GM12878 (cell line): ENCODE data around the gene SMG6. TPM values are rescaled to one million over a fixed set of nuclear protein-coding genes. Genes with fewer than 3 reads are reported as not detected.

Experiments
- ATAC-seq: fragments of 200-7000 bp; cut with Tn5 transposase; 3 replicates; pipeline ENCODE4 v1.9.1; 2020; ENCODE audit warnings: mild to moderate bottlenecking, moderate library complexity
- BruUV-seq: library from RNA; stranded (reverse); fragments of 400-500 nt; replicated peaks from 2 replicates; lab custom pipeline; 2021; lab: Mats Ljungman, UMichigan
- CTCF ChIA-PET: fragments of 300-600 bp; sonication (Branson Sonifier 250); formaldehyde crosslinking; extraction: SDS; loops from one replicate; lab custom pipeline; 2021; ENCODE audit warnings: inconsistent platforms; lab: Yijun Ruan, JAX
- POLR2A ChIA-PET: fragments of 350-600 bp; formaldehyde crosslinking; extraction: SDS; loops from one replicate; lab custom pipeline; 2021; ENCODE audit warnings: inconsistent platforms; lab: Charles Lee
- RAD21 ChIA-PET: fragments of 300-600 bp; sonication (Branson Sonifier 250); formaldehyde crosslinking; loops from one replicate; lab custom pipeline; 2023; ENCODE audit warnings: antibody characterized with exemption; ENCODE audit not compliant: unreplicated experiment; lab: Charles Lee
- SMC1A ChIA-PET: fragments of 300-600 bp; sonication (Branson Sonifier 250); formaldehyde crosslinking; loops from one replicate; lab custom pipeline; 2023; ENCODE audit not compliant: unreplicated experiment, uncharacterized antibody; lab: Charles Lee
- DNase-seq: peaks from one replicate; pipeline ENCODE4 v3.0.0-alpha.2; 2011; ENCODE audit warnings: low read depth, low spot score
- FAIRE-seq: peaks from 3 replicates; lab custom pipeline; 2011; peaks lifted over from hg19 to GRCh38; lab: Jason Lieb, UNC
- H2AFZ ChIP-seq: 2 replicates; pipeline ENCODE4 v1.6.0; 2011; ENCODE audit warnings: low read depth, low read length, control low read depth; ENCODE audit not compliant: control insufficient read depth
- H3K27ac ChIP-seq: 2 replicates; pipeline ENCODE4 v1.5.1; 2011; ENCODE audit warnings: control low read depth; ENCODE audit not compliant: control insufficient read depth, insufficient read depth
- H3K27me3 ChIP-seq, 2 experiments: replicated peaks in 1 of 2; 2 replicates each; pipeline versions ENCODE4 v1.6.0 to v1.6.1; 2011; ENCODE audit warnings: low read length in 1 of 2; ENCODE audit not compliant: control insufficient read depth in 2 of 2, insufficient read depth in 2 of 2
- H3K36me3 ChIP-seq, 2 experiments: 2 replicates each; pipeline ENCODE4 v1.5.1; 2011; ENCODE audit warnings: low read length in 1 of 2; ENCODE audit not compliant: control insufficient read depth in 2 of 2, insufficient read depth in 2 of 2
- H3K4me1 ChIP-seq: 2 replicates; pipeline ENCODE4 v1.6.1; 2011; ENCODE audit warnings: mild to moderate bottlenecking, low read length, moderate library complexity, mixed read lengths; ENCODE audit not compliant: control insufficient read depth, insufficient read depth
- H3K4me2 ChIP-seq: 2 replicates; pipeline ENCODE4 v1.6.0; 2011; ENCODE audit warnings: control low read depth; ENCODE audit not compliant: control insufficient read depth, insufficient read depth
- H3K4me3 ChIP-seq: fragments of 200-600 bp; sonication (generic); 2 replicates; pipeline ENCODE4 v1.5.1; 2016
- H3K79me2 ChIP-seq: 2 replicates; pipeline ENCODE4 v1.6.0; 2011; ENCODE audit warnings: low read length; ENCODE audit not compliant: control insufficient read depth, insufficient read depth
- H3K9ac ChIP-seq: 2 replicates; pipeline ENCODE4 v1.8.0; 2011; ENCODE audit warnings: low read length, control low read depth, mixed read lengths; ENCODE audit not compliant: control insufficient read depth, insufficient read depth
- H3K9me3 ChIP-seq: replicated peaks from 3 replicates; pipeline ENCODE4 v1.5.1; 2011; ENCODE audit warnings: mild to moderate bottlenecking, low read length; ENCODE audit not compliant: control insufficient read depth, insufficient read depth
- H4K20me1 ChIP-seq: 2 replicates; pipeline ENCODE4 v1.6.0; 2011; ENCODE audit not compliant: control insufficient read depth, insufficient read depth
- BHLHE40 ChIP-seq, 2 experiments: fragments of 450-650 bp in 1 of 2; IDR thresholded peaks; 2 replicates each; pipeline ENCODE4 v1.6.1; 2011 to 2017; ENCODE audit warnings: low read depth in 2 of 2, borderline replicate concordance in 1 of 2, improper control_type of control experiment in 1 of 2, low read length in 1 of 2, mild to moderate bottlenecking in 1 of 2
- CHD2 ChIP-seq: IDR thresholded peaks from 2 replicates; pipeline ENCODE4 v1.6.1; 2011; ENCODE audit warnings: low read depth, low read length, improper control_type of control experiment, borderline replicate concordance
- CREM ChIP-seq: IDR thresholded peaks from 2 replicates; pipeline ENCODE4 v1.6.1; 2014; ENCODE audit warnings: antibody characterized with exemption, low read depth
- FOXK2 ChIP-seq: fragments of 450-650 bp; IDR thresholded peaks from 2 replicates; pipeline ENCODE4 v1.6.1; 2017; ENCODE audit warnings: mild to moderate bottlenecking, moderate library complexity
- GABPA ChIP-seq: IDR thresholded peaks from 2 replicates; pipeline ENCODE4 v1.6.1; 2014; ENCODE audit warnings: antibody characterized with exemption, low read depth, mild to moderate bottlenecking, inconsistent platforms
- GATAD2B ChIP-seq: fragments of 450-650 bp; conservative IDR thresholded peaks from 2 replicates; pipeline ENCODE4 v1.6.1; 2017; ENCODE audit warnings: low read depth, mild to moderate bottlenecking, moderate library complexity
- NKRF ChIP-seq: fragments of 450-650 bp; conservative IDR thresholded peaks from 2 replicates; pipeline ENCODE4 v1.6.1; 2017; ENCODE audit warnings: mild to moderate bottlenecking, moderate library complexity
- PAX5 ChIP-seq: IDR thresholded peaks from 2 replicates; pipeline ENCODE4 v1.6.1; 2011; ENCODE audit warnings: low read depth, low read length, borderline replicate concordance
- POLR2A ChIP-seq: IDR thresholded peaks from 2 replicates; pipeline ENCODE4 v1.6.1; 2011; ENCODE audit warnings: low read depth, mild to moderate bottlenecking, low read length
- RAD21 ChIP-seq: IDR thresholded peaks from 2 replicates; pipeline ENCODE4 v1.6.1; 2011; ENCODE audit warnings: mild to moderate bottlenecking, low read depth, low read length, moderate library complexity; ENCODE audit not compliant: insufficient read depth
- SMARCA5 ChIP-seq: fragments of 450-650 bp; IDR thresholded peaks from 2 replicates; pipeline ENCODE4 v1.6.1; 2017; ENCODE audit warnings: mild to moderate bottlenecking
- TARDBP ChIP-seq: IDR thresholded peaks from 2 replicates; pipeline ENCODE4 v1.6.1; 2016; ENCODE audit warnings: borderline replicate concordance
- USF2 ChIP-seq: IDR thresholded peaks from 2 replicates; pipeline ENCODE4 v1.6.1; 2011; ENCODE audit warnings: low read depth, low read length, improper control_type of control experiment, borderline replicate concordance
- ZBTB4 ChIP-seq: fragments of 450-650 bp; formaldehyde crosslinking; IDR thresholded peaks from 2 replicates; pipeline ENCODE4 v1.4.0; 2022; ENCODE audit warnings: mild to moderate bottlenecking, moderate library complexity
- WGBS: methylation state at CpG from one replicate; pipeline ENCODE4 v1.1.6; 2016; ENCODE audit warnings: low lambda C conversion rate; ENCODE audit not compliant: insufficient replicate concordance, insufficient coverage; ENCODE audit errors: missing lambda C conversion rate; 5-methylcytosine and 5-hydroxymethylcytosine counted together
- in situ Hi-C: fragments of 300-500 bp; cut with MboI; formaldehyde crosslinking; loops from 9 replicates; pipeline ENCODE4 v1.14.3; 2018; ENCODE audit warnings: mixed read lengths
- intact Hi-C: fragments of 100-400 bp; cut with micrococcal nuclease; formaldehyde crosslinking; loops from one replicate; pipeline ENCODE4 v1.14.2; 2022; ENCODE audit not compliant: unreplicated experiment
- polyA plus RNA-seq, 11 experiments: library from polyadenylated mRNA; depleted of rRNA in 4 of 11; unstranded in 6 of 11; stranded (reverse) in 5 of 11; fragments of >200 nt; fragmentation: Nextera tagmentation in 4 of 11; fragmentation: Illumina TruSeq in 1 of 11; extraction: Ambion mirVana in 4 of 11; extraction: Trizol in 1 of 11; gene quantifications; 1 replicate in 1 of 11; 2 replicates in 10 of 11; pipeline versions ENCODE4 v1.2.1 to v1.2.3, GENCODE V29; 2011 to 2016; ENCODE audit warnings: inconsistent platforms in 2 of 11, missing spikeins in 2 of 11, low read depth in 1 of 11
- total RNA-seq, 4 experiments: library from RNA; depleted of rRNA in 3 of 4; stranded (reverse); fragments of >200 nt in 3 of 4; fragmentation: Illumina TruSeq in 1 of 4; extraction: Trizol in 1 of 4; gene quantifications; 2 replicates each; pipeline versions ENCODE4 v1.2.1 to v1.2.3, GENCODE V29; 2013 to 2021

SMG6 gene
- total and polyA plus RNA-seq, 10 of the 15 experiments (the other 5 are each of a cell fraction or from before 2014, with no cell fraction given) = 0.58 to 28.7 (median 15.7) TPM

- TF ChIP-seq BHLHE40 (IDR thresholded peaks at IDR 0.05; ENCODE audit: borderline replicate concordance in 1 of 2, low read depth in 2 of 2, low read length in 1 of 2) (0 out of 4 replicates have a peak, but pooled peaks of 1 of the 2 experiments have one; percentile 0), RAD21 (no peak), CHD2 (0 out of 2 replicates have a peak, but pooled peaks have one; percentile 44), TARDBP (no peak), FOXK2 (no peak), ZBTB4 (CRISPR knock-in tag) (no peak), POLR2A (peak; percentile 38)
Measured at GRCh38 chr17:2090210-2090641, 213.4 kb downstream of the SMG6 start (continued).

DNA sequence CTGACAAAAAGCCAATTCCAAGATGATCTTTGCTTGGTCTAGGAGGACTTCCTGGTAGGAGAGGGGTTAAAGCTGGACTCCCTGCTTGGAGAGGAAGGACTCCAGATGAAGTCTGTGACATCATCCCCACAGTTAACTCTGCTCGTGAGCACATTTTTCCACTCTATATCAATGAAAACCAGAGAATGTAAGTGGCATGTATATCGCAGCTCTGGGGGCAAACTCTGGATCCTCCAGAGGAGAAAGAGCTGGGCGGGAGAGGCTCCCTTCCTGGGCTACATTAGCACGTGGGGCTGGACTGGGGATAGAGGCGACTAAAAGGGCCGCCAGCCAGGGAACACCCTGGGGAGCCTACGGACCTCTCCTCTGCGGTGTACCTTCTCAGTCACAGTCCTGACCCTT lies 214.6 kb downstream of the SMG6 start:
- Histone ChIP-seq H3K4me2 (peak overlapping the region; percentile 71), H3K27ac (peak overlapping the region; percentile 93), H3K4me1 (peaks cover 70% of the 10 kb centered on the region), H3K36me3 (peaks cover 5 to 6% of the 10 kb centered on the region in 2 experiments; a peak in 3 of 4 replicates), H3K9ac (peak overlapping the region; percentile 68), H3K9me3 (no peaks in the 10 kb centered on the region), H3K79me2 (peaks cover 16% of the 10 kb centered on the region), H3K27me3 (no peaks in the 10 kb centered on the region), H2AFZ (no peak overlapping the region), H4K20me1 (no peaks in the 10 kb centered on the region), H3K4me3 (peak overlapping the region; percentile 16; the same call in 1 of the 2 replicates)
- BruUV-seq = TSS peak; percentile 59
- ATAC-seq = peak; percentile 52
- SMC1A ChIA-PET = interaction anchor here (0.7 to 7.1 kb wide), 25 partner anchors 13 to 193 kb away, joined by 3 to 107 read pairs (median 8); partner anchors contain the start of gene HIC1
- intact Hi-C loops = loop anchor here (1.0 kb wide), 1 partner anchor 49 kb away; no protein-coding TSS in a partner anchor
- RAD21 ChIA-PET = interaction anchor here (0.8 to 10.4 kb wide), 21 partner anchors 8 to 181 kb away, joined by 3 to 160 read pairs (median 14); partner anchors contain the start of gene HIC1
- in situ Hi-C loops = no loop called here
- 2% methylated on average over 8 of the region's 8 CpGs for WGBS
- no peak for FAIRE-seq
- CTCF ChIA-PET = interaction anchor here (0.5 to 11.4 kb wide), 20 partner anchors 12 to 213 kb away, joined by 3 to 126 read pairs (median 7); partner anchors contain the start of gene HIC1
- no peak for DNase-seq
- POLR2A ChIA-PET = interaction anchor here (0.6 to 10.8 kb wide), 17 partner anchors 15 to 178 kb away, joined by 3 to 148 read pairs (median 7); partner anchors contain the start of gene HIC1
- peak; percentile 46; the same call in 1 of the 2 replicates for TF ChIP-seq NKRF
- peak; percentile 58; the same call in 1 of the 2 replicates for TF ChIP-seq GATAD2B
- TF ChIP-seq CHD2 = no peak
- TF ChIP-seq GABPA = no peak
- TF ChIP-seq SMARCA5 = 0 out of 2 replicates have a peak, but pooled peaks have one; percentile 37
- 0 out of 2 replicates have a peak, but pooled peaks have one; percentile 22 for TF ChIP-seq CREM
- TF ChIP-seq PAX5 = no peak
- no peak for TF ChIP-seq USF2
